Measurements from ENCODE around the gene SYT7. TPM values are rescaled to one million over a fixed set of nuclear protein-coding genes. Genes with fewer than 3 reads are reported as not detected.
A peak's percentile ranks its signal among the peaks of the same experiment; 100 is the strongest.

Gene SYT7
- total RNA-seq, 2 experiments from 2014 or later, result not detected

DNA sequence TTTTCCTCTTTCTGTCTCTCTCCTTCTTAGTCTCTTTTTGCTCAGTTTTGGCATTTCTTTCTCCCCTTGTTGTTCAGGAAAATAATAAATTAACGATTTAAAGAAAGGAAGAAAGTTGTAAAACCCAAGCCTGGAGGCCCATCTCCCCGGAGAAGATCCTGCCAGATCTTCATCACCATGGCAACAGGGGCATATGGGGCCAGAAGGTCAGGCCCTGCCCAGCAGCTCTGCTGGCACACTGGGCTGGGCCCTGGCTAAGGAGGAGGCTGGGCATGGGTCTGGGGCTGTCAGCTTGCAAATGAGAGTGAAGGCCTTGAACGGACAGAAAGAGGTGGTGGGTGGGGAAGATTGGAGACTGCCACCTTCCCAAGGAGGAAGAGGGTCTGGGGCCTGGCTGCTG lies 69.5 kb downstream of the SYT7 start:
- DNase-seq, result no peak
- no peak overlapping the region for H3K27ac ChIP-seq (ENCODE audit: low read depth in 1 of 2, low read length in 2 of 2)
- CTCF ChIA-PET, result no interaction called here
- Mint-ChIP-seq H3K4me1 (ENCODE audit: low read depth) (peaks cover 7% of the 10 kb centered on the region), H3K4me3 (no peak overlapping the region), H3K9me3 (no peaks in the 10 kb centered on the region), H3K27me3 (peaks cover 48% of the 10 kb centered on the region), H3K27ac (no peak overlapping the region), H3K36me3 (ENCODE audit: low read depth) (no peaks in the 10 kb centered on the region)
- H3K27me3 ChIP-seq (ENCODE audit: control insufficient read depth in 1 of 2, insufficient read depth in 2 of 2, low read length in 2 of 2), result peaks cover 37 to 40% of the 10 kb centered on the region in 2 experiments
- TF ChIP-seq, protein P1, sequence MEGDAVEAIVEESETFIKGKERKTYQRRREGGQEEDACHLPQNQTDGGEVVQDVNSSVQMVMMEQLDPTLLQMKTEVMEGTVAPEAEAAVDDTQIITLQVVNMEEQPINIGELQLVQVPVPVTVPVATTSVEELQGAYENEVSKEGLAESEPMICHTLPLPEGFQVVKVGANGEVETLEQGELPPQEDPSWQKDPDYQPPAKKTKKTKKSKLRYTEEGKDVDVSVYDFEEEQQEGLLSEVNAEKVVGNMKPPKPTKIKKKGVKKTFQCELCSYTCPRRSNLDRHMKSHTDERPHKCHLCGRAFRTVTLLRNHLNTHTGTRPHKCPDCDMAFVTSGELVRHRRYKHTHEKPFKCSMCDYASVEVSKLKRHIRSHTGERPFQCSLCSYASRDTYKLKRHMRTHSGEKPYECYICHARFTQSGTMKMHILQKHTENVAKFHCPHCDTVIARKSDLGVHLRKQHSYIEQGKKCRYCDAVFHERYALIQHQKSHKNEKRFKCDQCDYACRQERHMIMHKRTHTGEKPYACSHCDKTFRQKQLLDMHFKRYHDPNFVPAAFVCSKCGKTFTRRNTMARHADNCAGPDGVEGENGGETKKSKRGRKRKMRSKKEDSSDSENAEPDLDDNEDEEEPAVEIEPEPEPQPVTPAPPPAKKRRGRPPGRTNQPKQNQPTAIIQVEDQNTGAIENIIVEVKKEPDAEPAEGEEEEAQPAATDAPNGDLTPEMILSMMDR (IDR thresholded peaks at IDR 0.05), result no peak
- ATAC-seq (ENCODE audit: poor library complexity), result no peak
- H3K9me3 ChIP-seq (ENCODE audit: control insufficient read depth in 1 of 2, insufficient read depth in 1 of 2, low read length in 2 of 2), result peaks cover 0 to 10% of the 10 kb centered on the region in 2 experiments
- no peaks in the 10 kb centered on the region for H3K36me3 ChIP-seq (ENCODE audit: insufficient read depth, low read length)
- H3K4me3 ChIP-seq (ENCODE audit: low read length), result no peak overlapping the region
- H3K4me1 ChIP-seq (ENCODE audit: insufficient read depth, low read length), result peaks cover 22% of the 10 kb centered on the region
- POLR2A ChIA-PET, result no interaction called here
- intact Hi-C loops (cut with DNase I, micrococcal nuclease), result no loop called here

DNA sequence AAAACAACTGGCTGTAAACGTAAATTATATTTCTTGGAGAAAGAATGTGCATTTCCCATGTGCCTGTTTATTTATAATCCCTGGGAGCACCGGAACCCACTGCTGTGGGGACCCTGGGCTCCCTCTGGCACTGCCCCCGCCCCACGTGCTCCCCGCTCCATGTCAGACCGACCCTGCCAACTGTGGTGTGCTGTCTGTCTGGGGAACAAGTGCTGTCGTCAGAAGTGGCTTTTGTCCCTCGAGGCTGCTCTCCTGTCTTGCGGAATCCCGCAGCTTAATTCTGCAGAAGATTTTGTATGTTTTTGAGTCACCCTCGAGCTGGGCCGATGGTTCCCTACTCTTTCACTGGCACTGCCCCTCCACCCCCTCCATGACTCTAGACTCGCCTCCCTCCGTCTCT lies 69.9 kb downstream of the SYT7 start:
- Mint-ChIP-seq H3K36me3 (ENCODE audit: low read depth) (no peaks in the 10 kb centered on the region), H3K27me3 (peaks cover 52% of the 10 kb centered on the region), H3K4me3 (peak overlapping the region; percentile 20), H3K4me1 (ENCODE audit: low read depth) (peaks cover 7% of the 10 kb centered on the region), H3K9me3 (no peaks in the 10 kb centered on the region), H3K27ac (no peak overlapping the region)
- no peak overlapping the region for H3K27ac ChIP-seq (ENCODE audit: low read depth in 1 of 2, low read length in 2 of 2)
- H3K27me3 ChIP-seq (ENCODE audit: control insufficient read depth in 1 of 2, insufficient read depth in 2 of 2, low read length in 2 of 2), result peaks cover 39 to 44% of the 10 kb centered on the region in 2 experiments
- peaks cover 0 to 13% of the 10 kb centered on the region in 2 experiments for H3K9me3 ChIP-seq (ENCODE audit: control insufficient read depth in 1 of 2, insufficient read depth in 1 of 2, low read length in 2 of 2)
- TF ChIP-seq, protein P1 (IDR thresholded peaks at IDR 0.05), result no peak
- ChIA-PET CTCF (no interaction called here), POLR2A (no interaction called here)
- ATAC-seq (ENCODE audit: poor library complexity), result no peak
- H3K36me3 ChIP-seq (ENCODE audit: insufficient read depth, low read length), result no peaks in the 10 kb centered on the region
- peaks cover 18% of the 10 kb centered on the region for H3K4me1 ChIP-seq (ENCODE audit: insufficient read depth, low read length)
- no peak for DNase-seq
- no peak overlapping the region for H3K4me3 ChIP-seq (ENCODE audit: low read length)
- intact Hi-C loops (cut with DNase I, micrococcal nuclease), result no loop called here

DNA sequence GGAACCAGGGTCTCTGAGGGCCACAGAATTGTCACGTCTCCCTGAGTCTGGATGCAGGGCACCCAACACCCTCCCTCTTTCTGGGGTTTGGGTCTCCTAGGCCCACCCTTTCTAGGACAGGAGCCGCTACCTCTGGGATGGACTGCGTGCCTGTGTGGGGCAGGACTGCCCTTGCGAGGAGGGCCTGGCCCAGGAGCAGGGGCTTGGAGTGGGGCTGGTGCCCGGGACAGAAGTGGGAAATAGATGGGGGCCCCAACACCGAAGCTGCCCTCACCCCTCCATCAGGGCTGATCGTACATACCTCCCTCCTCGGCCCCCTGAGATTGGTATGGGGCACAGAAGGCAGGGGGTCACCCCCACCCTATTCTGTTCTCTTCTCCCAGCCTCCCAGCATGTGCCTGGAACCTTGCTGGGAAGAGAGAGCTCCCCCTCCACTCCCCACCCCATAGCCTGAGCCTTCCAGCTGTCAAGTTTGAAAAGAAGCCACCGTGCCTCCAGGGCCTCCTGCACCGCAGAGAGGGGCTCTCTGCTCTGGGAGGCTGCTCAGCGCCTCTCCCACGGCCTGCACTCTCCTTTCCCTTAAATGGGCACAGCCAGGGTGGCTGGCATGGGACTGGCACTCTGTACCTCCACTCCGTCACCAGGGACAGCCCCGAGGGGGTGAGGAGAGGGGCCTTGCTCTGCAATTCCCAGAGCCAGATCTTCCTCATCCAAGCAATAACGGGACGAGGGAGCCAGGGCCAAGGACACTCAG lies 70.5 kb downstream of the SYT7 start:
- DNase-seq, result no peak
- Histone ChIP-seq H3K4me3 (ENCODE audit: low read length) (no peak overlapping the region), H3K9me3 (ENCODE audit: control insufficient read depth in 1 of 2, insufficient read depth in 1 of 2, low read length in 2 of 2) (peaks cover 0 to 14% of the 10 kb centered on the region in 2 experiments), H3K27ac (ENCODE audit: low read depth in 1 of 2, low read length in 2 of 2) (no peak overlapping the region), H3K27me3 (ENCODE audit: control insufficient read depth in 1 of 2, insufficient read depth in 2 of 2, low read length in 2 of 2) (peaks cover 44 to 50% of the 10 kb centered on the region in 2 experiments), H3K36me3 (ENCODE audit: insufficient read depth, low read length) (no peaks in the 10 kb centered on the region), H3K4me1 (ENCODE audit: insufficient read depth, low read length) (peaks cover 18% of the 10 kb centered on the region)
- Mint-ChIP-seq H3K4me3 (peak overlapping the region; percentile 30), H3K4me1 (ENCODE audit: low read depth) (peaks cover 7% of the 10 kb centered on the region), H3K36me3 (ENCODE audit: low read depth) (no peaks in the 10 kb centered on the region), H3K9me3 (no peaks in the 10 kb centered on the region), H3K27me3 (peaks cover 52% of the 10 kb centered on the region), H3K27ac (no peak overlapping the region)
- ChIA-PET POLR2A (no interaction called here), CTCF (interaction anchor here (1.3 kb wide), 1 partner anchor 75 kb away, joined by 5 read pairs; no protein-coding TSS in a partner anchor)
- ATAC-seq (ENCODE audit: poor library complexity), result no peak
- TF ChIP-seq, protein P1 (IDR thresholded peaks at IDR 0.05), result no peak
- intact Hi-C loops (cut with DNase I, micrococcal nuclease), result no loop called here

Measured in CD4-positive, alpha-beta T cell (primary cell).